ENCODE results near the gene FAM131A.

FAM131A gene

GRCh38 chr3:184368586-184369183 is 31.3 kb downstream of the FAM131A start:
- H3K9me3 Mint-ChIP-seq, result no peaks in the 10 kb centered on the region
- peak overlapping the region in 1 of 2 donors; percentile 47 for H3K27ac Mint-ChIP-seq
- DNase-seq (no peak), ATAC-seq (no peak)
- H3K4me1 Mint-ChIP-seq, result peaks cover 42% of the 10 kb centered on the region
- no peak overlapping the region for H3K4me3 Mint-ChIP-seq
- H3K27me3 Mint-ChIP-seq, result no peaks in the 10 kb centered on the region

- H3K4me3 Mint-ChIP-seq, result no peak overlapping the region
- no peaks in the 10 kb centered on the region for H3K9me3 Mint-ChIP-seq
- peaks cover 18% of the 10 kb centered on the region for H3K4me1 Mint-ChIP-seq
- peaks cover 14% of the 10 kb centered on the region for H3K27me3 Mint-ChIP-seq
- H3K27ac Mint-ChIP-seq, result peak overlapping the region in 1 of 2 donors; percentile 78
- peak; percentile 63 to 68 for DNase-seq
- peak; percentile 94 for ATAC-seq
These were observed 34.2 kb downstream of the FAM131A start for GRCh38 chr3:184371570-184372018.

GRCh38 chr3:184372296-184372821 is 35.0 kb downstream of the FAM131A start:
- Mint-ChIP-seq H3K27me3 (peaks cover 20% of the 10 kb centered on the region), H3K27ac (no peak overlapping the region), H3K4me1 (peaks cover 11% of the 10 kb centered on the region), H3K4me3 (no peak overlapping the region), H3K9me3 (no peaks in the 10 kb centered on the region)
- DNase-seq (no peak), ATAC-seq (no peak)

- no peak for DNase-seq
- Mint-ChIP-seq H3K27ac (peak overlapping the region in 1 of 2 donors; percentile 19), H3K4me3 (no peak overlapping the region), H3K4me1 (peaks cover 8% of the 10 kb centered on the region), H3K9me3 (no peaks in the 10 kb centered on the region), H3K27me3 (peaks cover 24% of the 10 kb centered on the region)
- no peak for ATAC-seq
These were observed 35.5 kb downstream of the FAM131A start for GRCh38 chr3:184372911-184373310.

GRCh38 chr3:184373422-184373821 is 36.0 kb downstream of the FAM131A start:
- Mint-ChIP-seq H3K4me1 (peaks cover 8% of the 10 kb centered on the region), H3K27me3 (peaks cover 29% of the 10 kb centered on the region), H3K27ac (no peak overlapping the region), H3K4me3 (no peak overlapping the region), H3K9me3 (no peaks in the 10 kb centered on the region)
- no peak for DNase-seq
- no peak for ATAC-seq

GRCh38 chr3:184375747-184376461 is 38.5 kb downstream of the FAM131A start:
- H3K9me3 Mint-ChIP-seq, result no peaks in the 10 kb centered on the region

GRCh38 chr3:184377374-184377773 is 40.0 kb downstream of the FAM131A start:
- Mint-ChIP-seq H3K4me3 (no peak overlapping the region), H3K27ac (no peak overlapping the region), H3K9me3 (no peaks in the 10 kb centered on the region), H3K4me1 (peaks cover 12% of the 10 kb centered on the region), H3K27me3 (peaks cover 61% of the 10 kb centered on the region)
- ATAC-seq, result no peak
- no peak for DNase-seq

More at GRCh38 chr3:184375747-184376461, 38.5 kb downstream of the FAM131A start:
- ATAC-seq (no peak), DNase-seq (no peak)
- Mint-ChIP-seq H3K27me3 (peaks cover 46% of the 10 kb centered on the region), H3K4me3 (no peak overlapping the region), H3K4me1 (peaks cover 10% of the 10 kb centered on the region), H3K27ac (no peak overlapping the region)

- ATAC-seq (no peak), DNase-seq (no peak)
- peak within 1 kb of the TSS in 1 of 2 donors; percentile 72 for H3K4me3 Mint-ChIP-seq
- H3K27me3 Mint-ChIP-seq, result peaks cover 67% of the 10 kb centered on the region
- H3K27ac Mint-ChIP-seq, result no peak within 1 kb of the TSS
- no peaks in the 10 kb centered on the region for H3K9me3 Mint-ChIP-seq
- peaks cover 12% of the 10 kb centered on the region for H3K4me1 Mint-ChIP-seq
These were observed 40.6 kb downstream of the FAM131A start, which contains the start of gene THPO for GRCh38 chr3:184377882-184378445. Gene THPO, minus strand, starts transcription at chr3:184378207. Its CDS starts 1,948 bp downstream, at chr3:184376259.

- no peaks in the 10 kb centered on the region for H3K9me3 Mint-ChIP-seq
- no peak for ATAC-seq
- peaks cover 12% of the 10 kb centered on the region for H3K4me1 Mint-ChIP-seq
- peaks cover 71% of the 10 kb centered on the region for H3K27me3 Mint-ChIP-seq
- H3K4me3 Mint-ChIP-seq, result peak overlapping the region in 1 of 2 donors; percentile 72
- DNase-seq, result no peak
- H3K27ac Mint-ChIP-seq, result no peak overlapping the region
These were observed 41.4 kb downstream of the FAM131A start for GRCh38 chr3:184378651-184379357.

- DNase-seq (no peak), ATAC-seq (no peak)
- H3K27me3 Mint-ChIP-seq, result peaks cover 73% of the 10 kb centered on the region
- no peaks in the 10 kb centered on the region for H3K9me3 Mint-ChIP-seq
- no peak within 1 kb of the TSS for H3K27ac Mint-ChIP-seq
- peak within 1 kb of the TSS; percentile 65 to 72 for H3K4me3 Mint-ChIP-seq
- H3K4me1 Mint-ChIP-seq, result peaks cover 12% of the 10 kb centered on the region
These were observed 42.2 kb downstream of the FAM131A start, which contains the start of gene CHRD for GRCh38 chr3:184379358-184380184. Gene CHRD, plus strand, starts transcription at chr3:184380054. Its CDS starts 265 bp downstream, at chr3:184380319.

- Mint-ChIP-seq H3K4me1 (peaks cover 12% of the 10 kb centered on the region), H3K27ac (no peak overlapping the region), H3K9me3 (no peaks in the 10 kb centered on the region), H3K27me3 (peaks cover 79% of the 10 kb centered on the region), H3K4me3 (no peak overlapping the region)
- no peak for DNase-seq
- peak; percentile 54 for ATAC-seq
These were observed 42.8 kb downstream of the FAM131A start for GRCh38 chr3:184380185-184380626.

- H3K27me3 Mint-ChIP-seq, result peaks cover 74% of the 10 kb centered on the region
- no peak for DNase-seq
- peak; percentile 57 for ATAC-seq
- H3K27ac Mint-ChIP-seq, result no peak overlapping the region
- no peaks in the 10 kb centered on the region for H3K9me3 Mint-ChIP-seq
- peaks cover 12% of the 10 kb centered on the region for H3K4me1 Mint-ChIP-seq
- peak overlapping the region; percentile 57 to 60 for H3K4me3 Mint-ChIP-seq
These were observed 43.3 kb downstream of the FAM131A start for GRCh38 chr3:184380627-184381260.

- DNase-seq, result no peak
- peak; percentile 15 for ATAC-seq
- peak overlapping the region; percentile 3 to 57 for H3K4me3 Mint-ChIP-seq
- no peaks in the 10 kb centered on the region for H3K9me3 Mint-ChIP-seq
- no peak overlapping the region for H3K27ac Mint-ChIP-seq
- H3K27me3 Mint-ChIP-seq, result peaks cover 66% of the 10 kb centered on the region
- H3K4me1 Mint-ChIP-seq, result peaks cover 12% of the 10 kb centered on the region
These were observed 44.1 kb downstream of the FAM131A start for GRCh38 chr3:184381261-184382224.
